Bone marrow (tissue), 2 donors: ENCODE measurements around the gene PPFIA3.

Experiments
- DNase-seq, 2 donors: peaks; one replicate each; lab custom pipeline; 2025; lab: John Stamatoyannopoulos, UW

The PPFIA3 gene

DNA sequence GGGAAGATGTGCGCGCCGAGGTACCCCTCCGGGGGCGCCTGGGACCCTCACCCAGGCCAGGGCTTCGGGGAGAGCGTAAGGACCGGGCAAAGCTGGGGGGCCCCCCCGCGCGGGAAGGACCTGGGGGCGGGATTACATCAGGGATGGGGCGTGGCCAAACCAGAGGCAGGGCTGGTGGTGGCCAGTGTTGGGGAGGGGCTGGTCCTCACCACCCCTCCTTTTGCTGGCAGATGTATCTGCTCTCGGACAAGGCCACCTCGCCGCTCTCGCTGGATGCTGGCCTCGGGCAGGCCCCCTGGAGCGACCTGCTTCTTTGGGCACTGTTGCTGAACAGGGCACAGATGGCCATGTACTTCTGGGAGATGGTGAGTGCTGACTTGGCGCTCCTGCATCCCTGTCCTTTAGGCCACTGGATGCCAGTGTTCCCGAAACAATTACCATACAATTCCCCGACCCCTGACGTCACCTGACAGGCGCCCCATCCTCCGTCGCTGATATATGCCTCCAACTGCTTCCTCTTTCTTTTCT lies 63.6 kb downstream of the PPFIA3 start:
- DNase-seq, result no peak

DNA sequence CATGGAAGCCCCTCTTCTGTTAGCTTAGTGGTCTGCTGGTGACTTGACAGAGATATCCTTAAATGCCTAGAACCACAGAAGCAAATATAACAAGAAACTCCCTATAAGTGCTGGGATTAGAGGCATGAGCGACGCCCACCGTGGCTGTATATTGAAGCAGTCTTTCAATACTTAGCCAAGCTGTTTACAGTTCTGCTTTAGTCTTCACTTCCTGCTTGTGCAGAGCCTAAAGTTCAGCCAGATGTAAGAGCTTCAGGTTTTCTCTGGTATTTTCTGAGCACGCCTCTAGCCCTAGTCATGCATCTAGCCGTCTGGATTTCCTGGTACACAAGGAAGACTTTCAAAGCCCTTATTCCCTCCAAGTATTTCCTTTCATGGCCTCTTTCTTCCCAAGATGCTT lies 66.8 kb downstream of the PPFIA3 start:
- no peak for DNase-seq

DNA sequence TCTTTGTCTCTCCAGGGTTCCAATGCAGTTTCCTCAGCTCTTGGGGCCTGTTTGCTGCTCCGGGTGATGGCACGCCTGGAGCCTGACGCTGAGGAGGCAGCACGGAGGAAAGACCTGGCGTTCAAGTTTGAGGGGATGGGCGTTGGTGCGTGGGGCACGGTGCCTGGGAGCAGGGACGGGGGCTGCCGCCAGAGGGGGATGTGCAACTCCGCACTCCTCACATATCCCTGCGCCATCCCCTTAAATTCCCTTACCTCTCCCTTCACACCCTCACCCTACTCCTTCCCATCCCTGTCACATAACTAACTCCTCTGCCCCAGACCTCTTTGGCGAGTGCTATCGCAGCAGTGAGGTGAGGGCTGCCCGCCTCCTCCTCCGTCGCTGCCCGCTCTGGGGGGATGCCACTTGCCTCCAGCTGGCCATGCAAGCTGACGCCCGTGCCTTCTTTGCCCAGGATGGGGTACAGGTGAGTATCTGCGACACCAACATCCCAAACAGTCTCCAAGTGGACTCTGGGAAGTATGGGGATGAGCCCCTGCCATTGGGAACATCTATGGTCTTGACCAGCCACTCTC lies 69.4 kb downstream of the PPFIA3 start:
- no peak for DNase-seq

DNA sequence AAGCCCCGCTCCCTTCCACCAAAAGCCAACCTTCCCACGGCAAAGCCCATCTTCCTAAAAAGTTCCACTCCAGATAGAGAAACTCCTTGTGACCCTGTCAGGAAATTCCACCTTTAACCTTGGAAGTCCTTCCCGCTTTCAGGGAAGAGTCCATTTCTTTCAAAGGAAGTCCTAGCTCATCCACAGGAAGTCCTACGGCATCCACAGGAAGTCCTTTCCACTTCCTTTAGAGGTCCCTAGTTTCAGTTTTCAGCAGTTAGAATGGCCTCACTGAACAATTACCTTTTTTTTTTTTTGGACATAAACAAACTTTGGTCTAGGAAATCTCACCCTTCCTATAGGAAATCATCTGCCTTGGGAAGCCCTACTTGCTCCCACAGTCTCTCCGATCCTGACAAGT lies 69.9 kb downstream of the PPFIA3 start:
- DNase-seq, result no peak

GRCh38 chr19:49190781-49191180 lies 71.4 kb downstream of the PPFIA3 start:
- DNase-seq, result no peak

- no peak for DNase-seq
Observed at GRCh38 chr19:49193822-49194394, 74.6 kb downstream of the PPFIA3 start.

DNA sequence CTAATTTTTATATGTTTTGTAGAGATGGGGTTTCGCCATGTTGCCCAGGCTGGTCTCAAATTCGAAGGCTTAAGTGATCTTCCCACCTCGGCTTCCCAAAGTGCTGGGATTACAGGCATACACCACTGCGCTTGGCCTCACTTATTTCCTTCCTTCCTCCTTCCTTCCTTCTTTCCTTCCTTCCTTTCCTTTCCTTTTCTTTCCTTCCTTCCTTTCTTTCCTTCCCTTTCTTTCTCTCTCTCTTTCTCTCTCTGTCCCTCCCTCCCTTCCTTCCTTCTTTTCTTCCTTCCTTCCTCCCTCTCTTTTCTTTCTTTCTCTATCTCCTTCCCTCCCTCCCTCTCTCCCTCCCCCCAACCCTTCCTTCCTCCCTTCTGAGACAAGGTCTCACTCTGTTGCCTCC lies 75.1 kb downstream of the PPFIA3 start:
- no peak for DNase-seq

DNA sequence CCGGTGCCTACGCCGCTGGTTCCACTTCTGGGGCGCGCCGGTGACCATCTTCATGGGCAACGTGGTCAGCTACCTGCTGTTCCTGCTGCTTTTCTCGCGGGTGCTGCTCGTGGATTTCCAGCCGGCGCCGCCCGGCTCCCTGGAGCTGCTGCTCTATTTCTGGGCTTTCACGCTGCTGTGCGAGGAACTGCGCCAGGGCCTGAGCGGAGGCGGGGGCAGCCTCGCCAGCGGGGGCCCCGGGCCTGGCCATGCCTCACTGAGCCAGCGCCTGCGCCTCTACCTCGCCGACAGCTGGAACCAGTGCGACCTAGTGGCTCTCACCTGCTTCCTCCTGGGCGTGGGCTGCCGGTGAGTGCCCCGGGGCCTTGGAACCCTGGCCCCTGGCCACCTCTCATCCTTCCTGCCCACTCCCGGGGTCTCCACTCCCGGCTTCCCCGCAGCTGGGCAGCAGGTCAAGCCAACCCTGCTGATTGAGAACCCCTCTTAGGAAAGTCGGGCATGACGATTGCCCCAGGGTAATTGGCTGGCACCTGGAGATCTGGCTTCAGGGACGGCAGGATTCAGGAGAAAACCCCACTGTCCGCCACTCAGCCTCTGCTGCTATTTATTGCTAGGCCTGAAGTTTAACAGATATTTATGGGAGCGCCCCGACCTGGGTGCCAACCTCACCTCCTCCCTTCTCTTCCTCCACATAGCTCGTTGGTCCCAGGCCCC lies 77.3 kb downstream of the PPFIA3 start:
- no peak for DNase-seq

- DNase-seq, result no peak
Observed at GRCh38 chr19:49200238-49200862, 81.0 kb downstream of the PPFIA3 start.
